GM12865 (cell line): ENCODE measurements around the gene GSTCD.
"Not testable (repeated sequence)": the region's sequence is repeated elsewhere in the genome, so short reads cannot be mapped to it uniquely, and the experiment has no call there.

Source experiments
- DNase-seq: peaks from one replicate; pipeline ENCODE4 v3.0.0; 2010; ENCODE audit warnings: low read depth
- H3K4me3 ChIP-seq: 2 replicates; pipeline ENCODE4 v1.5.1; 2011; ENCODE audit warnings: mild to moderate bottlenecking, low read depth, low read length, control low read depth
- CTCF ChIP-seq: IDR thresholded peaks from 2 replicates; pipeline ENCODE4 v1.5.1; 2011; ENCODE audit warnings: low read length, control low read depth, low read depth, inconsistent platforms; ENCODE audit not compliant: insufficient read depth; ENCODE audit errors: missing control alignments

GSTCD gene

GRCh38 chr4:105671301-105671700 lies 37.3 kb upstream of the GSTCD start:
- DNase-seq, result no peak
- H3K4me3 ChIP-seq, result no peak overlapping the region
- no peak for TF ChIP-seq CTCF

GRCh38 chr4:105674011-105674410 lies 34.6 kb upstream of the GSTCD start:
- no peak overlapping the region for H3K4me3 ChIP-seq
- no peak for TF ChIP-seq CTCF
- DNase-seq, result no peak

GRCh38 chr4:105677709-105678108 lies 30.9 kb upstream of the GSTCD start:
- TF ChIP-seq CTCF, result no peak
- no peak overlapping the region for H3K4me3 ChIP-seq
- no peak for DNase-seq

DNA sequence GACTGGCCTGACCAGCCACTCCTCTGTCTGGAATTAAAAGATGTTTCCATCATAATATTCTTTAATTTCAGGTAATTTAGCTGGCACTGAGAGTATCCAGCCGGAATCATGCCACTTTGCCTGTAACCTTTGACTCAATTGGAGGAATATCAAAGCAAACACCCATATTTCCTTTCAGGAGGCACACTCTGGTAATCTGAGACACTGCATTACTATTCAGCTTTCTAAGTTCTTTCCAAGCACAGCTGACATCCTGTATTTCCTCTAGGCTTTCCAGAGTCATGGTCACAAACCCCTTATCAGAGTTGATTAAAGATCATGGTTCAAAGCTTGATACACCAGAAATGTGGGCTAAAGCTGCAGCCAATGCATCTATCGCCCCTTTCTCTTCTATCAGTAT lies 29.4 kb upstream of the GSTCD start:
- no peak overlapping the region for H3K4me3 ChIP-seq
- TF ChIP-seq CTCF, result no peak
- DNase-seq, result no peak

DNA sequence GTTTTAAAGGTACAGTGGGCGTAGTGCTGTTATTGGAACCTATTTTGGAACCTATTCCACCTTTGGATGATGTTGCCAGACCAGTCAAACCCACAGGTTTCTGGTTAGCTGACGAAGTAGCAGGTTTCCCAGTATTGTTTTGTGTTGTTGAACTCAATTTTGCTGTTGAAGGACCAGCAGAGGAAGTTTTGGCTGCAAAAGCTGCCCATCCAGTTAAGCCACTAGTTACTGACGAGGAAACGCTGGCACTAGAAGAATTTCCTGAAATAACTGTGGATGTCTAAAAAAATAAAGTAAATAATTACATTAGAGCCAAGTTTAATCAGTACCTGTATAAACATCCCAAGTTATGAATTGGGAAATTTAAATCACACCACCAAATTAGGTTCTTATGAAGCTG lies 25.5 kb upstream of the GSTCD start:
- TF ChIP-seq CTCF, result no peak
- no peak for DNase-seq
- H3K4me3 ChIP-seq, result no peak overlapping the region

DNA sequence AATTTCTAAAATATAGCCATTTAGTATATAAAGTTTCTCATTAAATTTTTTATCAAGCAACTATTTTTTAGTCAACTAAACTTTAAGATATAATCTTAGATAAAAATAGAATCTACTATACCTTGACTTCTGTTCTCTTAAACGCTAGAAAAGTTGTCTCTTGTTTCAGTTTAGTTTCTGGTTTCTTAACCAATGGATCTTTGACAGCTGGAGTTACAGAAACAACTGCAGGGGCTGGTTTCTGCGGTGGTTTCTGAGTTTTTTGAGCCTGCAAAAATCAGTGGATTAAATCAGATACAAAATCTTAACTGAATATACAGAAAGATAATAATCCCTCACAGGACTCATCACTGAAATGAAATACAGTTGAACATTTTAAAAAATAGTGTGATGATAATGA lies 22.0 kb upstream of the GSTCD start:
- DNase-seq, result no peak
- no peak for TF ChIP-seq CTCF
- no peak overlapping the region for H3K4me3 ChIP-seq

DNA sequence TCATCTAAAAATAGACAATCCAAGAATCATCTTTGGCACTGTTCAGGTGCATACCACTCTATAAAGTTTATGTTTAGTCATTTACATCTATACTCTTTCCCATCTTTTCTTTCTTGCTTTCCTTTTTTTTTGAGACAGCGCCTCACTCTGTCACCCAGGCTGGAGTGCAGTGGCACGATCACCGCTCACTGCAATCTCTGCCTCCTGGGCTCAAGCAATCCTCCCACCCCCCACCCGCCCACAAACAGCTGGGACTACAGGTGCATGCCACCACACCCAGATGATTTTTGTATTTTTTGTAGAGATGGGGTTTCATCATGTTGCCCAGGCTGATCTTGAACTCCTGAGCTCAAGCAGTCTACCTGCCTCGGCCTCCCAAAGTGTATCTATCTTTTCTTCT lies 13.8 kb upstream of the GSTCD start:
- H3K4me3 ChIP-seq, DNase-seq: not testable (repeated sequence)

DNA sequence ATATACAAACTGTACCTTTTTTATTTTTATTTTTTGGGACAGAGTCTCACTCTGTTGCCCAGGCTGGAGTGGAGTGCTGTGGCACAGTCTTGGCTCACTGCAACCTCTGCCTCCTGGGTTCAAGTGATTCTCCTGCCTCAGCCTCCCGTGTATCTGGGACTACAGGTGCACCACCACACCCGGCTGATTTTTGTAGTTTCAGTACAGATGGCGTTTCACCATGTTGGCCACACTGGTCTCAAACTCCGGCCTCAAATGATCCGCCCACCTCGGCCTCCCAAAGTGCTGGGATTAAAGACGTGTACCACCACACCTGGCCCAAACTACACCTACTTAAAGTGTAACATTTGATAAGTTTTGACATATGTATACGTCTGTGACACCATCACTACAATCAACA lies 12.8 kb upstream of the GSTCD start:
- not testable (repeated sequence) for H3K4me3 ChIP-seq, DNase-seq
